ENCODE results near the gene ASNS. TPM values are rescaled to one million over a fixed set of nuclear protein-coding genes. Genes with fewer than 3 reads are reported as not detected.
"Not testable (repeated sequence)": the region's sequence is repeated elsewhere in the genome, so short reads cannot be mapped to it uniquely, and the experiment has no call there.

The ASNS gene
- total and polyA plus RNA-seq, 10 of the 15 experiments (the other 5 are each of a cell fraction or from before 2014, with no cell fraction given), result 33.1 to 105 (median 67.4) TPM

DNA sequence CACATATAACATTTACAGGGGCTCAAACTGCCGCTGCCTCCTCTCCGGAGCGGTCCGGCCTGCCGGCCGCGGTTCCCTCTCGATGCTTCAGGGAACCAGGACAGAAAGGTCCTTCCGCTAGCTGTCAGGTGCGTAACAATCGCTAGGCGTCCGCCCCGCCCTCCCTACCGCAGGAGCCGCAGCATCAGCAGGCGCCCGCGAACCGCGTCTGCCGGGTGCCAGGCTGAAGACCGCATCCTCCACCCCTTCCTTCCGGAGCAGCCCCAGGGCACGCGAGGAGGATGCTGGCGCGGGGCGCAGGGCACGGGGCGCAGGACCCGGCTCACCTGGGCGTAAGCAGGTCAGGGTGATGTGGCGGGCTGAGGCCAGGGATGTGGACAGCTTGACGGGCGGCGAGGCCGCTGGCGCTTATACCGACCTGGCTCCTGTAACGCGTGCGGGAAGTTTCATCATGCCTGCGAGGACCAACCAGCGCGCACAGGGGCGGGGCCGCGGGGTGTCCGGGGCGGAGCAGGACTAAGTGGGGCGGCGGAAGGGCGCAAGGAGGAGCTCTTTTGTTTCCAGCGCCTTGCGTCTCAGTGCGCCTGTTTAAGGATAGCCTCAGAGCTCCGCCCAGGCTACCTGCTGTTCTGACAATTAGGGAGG is at the start of gene ASNS (continued):
- TF ChIP-seq, protein P1, sequence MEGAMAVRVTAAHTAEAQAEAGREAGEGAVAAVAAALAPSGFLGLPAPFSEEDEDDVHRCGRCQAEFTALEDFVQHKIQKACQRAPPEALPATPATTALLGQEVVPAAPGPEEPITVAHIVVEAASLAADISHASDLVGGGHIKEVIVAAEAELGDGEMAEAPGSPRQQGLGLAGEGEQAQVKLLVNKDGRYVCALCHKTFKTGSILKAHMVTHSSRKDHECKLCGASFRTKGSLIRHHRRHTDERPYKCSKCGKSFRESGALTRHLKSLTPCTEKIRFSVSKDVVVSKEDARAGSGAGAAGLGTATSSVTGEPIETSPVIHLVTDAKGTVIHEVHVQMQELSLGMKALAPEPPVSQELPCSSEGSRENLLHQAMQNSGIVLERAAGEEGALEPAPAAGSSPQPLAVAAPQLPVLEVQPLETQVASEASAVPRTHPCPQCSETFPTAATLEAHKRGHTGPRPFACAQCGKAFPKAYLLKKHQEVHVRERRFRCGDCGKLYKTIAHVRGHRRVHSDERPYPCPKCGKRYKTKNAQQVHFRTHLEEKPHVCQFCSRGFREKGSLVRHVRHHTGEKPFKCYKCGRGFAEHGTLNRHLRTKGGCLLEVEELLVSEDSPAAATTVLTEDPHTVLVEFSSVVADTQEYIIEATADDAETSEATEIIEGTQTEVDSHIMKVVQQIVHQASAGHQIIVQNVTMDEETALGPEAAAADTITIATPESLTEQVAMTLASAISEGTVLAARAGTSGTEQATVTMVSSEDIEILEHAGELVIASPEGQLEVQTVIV (IDR thresholded peaks at IDR 0.05; ENCODE audit: borderline replicate concordance, partially characterized antibody), result no peak
- TF ChIP-seq ZNF622 (IDR thresholded peaks at IDR 0.05) (no peak), FOXK2 (IDR thresholded peaks at IDR 0.05) (no peak), MLLT1 (IDR thresholded peaks at IDR 0.05) (no peak)
- TF ChIP-seq, protein P2, sequence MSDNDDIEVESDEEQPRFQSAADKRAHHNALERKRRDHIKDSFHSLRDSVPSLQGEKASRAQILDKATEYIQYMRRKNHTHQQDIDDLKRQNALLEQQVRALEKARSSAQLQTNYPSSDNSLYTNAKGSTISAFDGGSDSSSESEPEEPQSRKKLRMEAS (IDR thresholded peaks at IDR 0.05; ENCODE audit: low read depth, low read length), result peak; percentile 57; the same call in 1 of the 2 replicates

DNA sequence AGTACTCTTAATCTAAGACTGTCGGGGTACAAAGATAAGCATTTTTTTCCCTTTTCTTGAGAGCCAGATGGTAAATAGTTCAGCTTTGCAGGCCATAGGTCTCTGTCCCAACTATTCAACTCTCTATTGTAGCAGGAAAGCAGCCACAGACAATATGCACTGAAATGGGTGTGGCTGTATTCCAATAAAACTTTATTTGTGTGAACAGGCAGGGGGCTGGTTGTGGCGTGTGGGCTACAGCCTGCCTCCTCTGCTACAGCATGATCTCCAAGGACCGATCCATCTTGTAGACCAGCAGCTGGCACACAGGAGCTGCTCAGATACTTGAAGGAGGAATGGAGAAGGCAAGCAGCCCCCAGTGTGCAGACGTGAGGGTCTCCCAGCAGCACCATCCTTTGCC is 49.0 kb upstream of the ASNS start:
- intact Hi-C loops (cut with micrococcal nuclease; ENCODE audit: unreplicated experiment); H3K27me3 ChIP-seq (replicated peaks in 1 of 2; ENCODE audit: control insufficient read depth in 2 of 2, insufficient read depth in 2 of 2, low read length in 1 of 2); H3K79me2 ChIP-seq (ENCODE audit: control insufficient read depth, insufficient read depth, low read length); in situ Hi-C loops (cut with MboI); SMC1A ChIA-PET (ENCODE audit: uncharacterized antibody, unreplicated experiment); BruUV-seq (replicated peaks); H3K36me3 ChIP-seq (ENCODE audit: control insufficient read depth in 2 of 2, insufficient read depth in 2 of 2, low read length in 1 of 2); CTCF ChIA-PET; H3K4me3 ChIP-seq; H3K4me1 ChIP-seq (ENCODE audit: control insufficient read depth, insufficient read depth, low read length); ATAC-seq; H4K20me1 ChIP-seq (ENCODE audit: control insufficient read depth, insufficient read depth); POLR2A ChIA-PET; RAD21 ChIA-PET (ENCODE audit: unreplicated experiment); H3K9ac ChIP-seq (ENCODE audit: control insufficient read depth, insufficient read depth, low read length); FAIRE-seq; H2AFZ ChIP-seq (ENCODE audit: control insufficient read depth, low read depth, low read length); H3K27ac ChIP-seq (ENCODE audit: control insufficient read depth, insufficient read depth); DNase-seq (ENCODE audit: low read depth, low spot score); H3K4me2 ChIP-seq (ENCODE audit: control insufficient read depth, insufficient read depth); H3K9me3 ChIP-seq (replicated peaks; ENCODE audit: control insufficient read depth, insufficient read depth, low read length): not testable (repeated sequence)
- 83% methylated on average over 4 of the region's 4 CpGs for WGBS (ENCODE audit: insufficient coverage, insufficient replicate concordance, low lambda C conversion rate, missing lambda C conversion rate)

- WGBS (ENCODE audit: insufficient coverage, insufficient replicate concordance, low lambda C conversion rate, missing lambda C conversion rate), result 30% methylated on average over 7 of the region's 8 CpGs
- H3K27ac ChIP-seq (ENCODE audit: control insufficient read depth, insufficient read depth); H3K9me3 ChIP-seq (replicated peaks; ENCODE audit: control insufficient read depth, insufficient read depth, low read length); BruUV-seq (replicated peaks); SMC1A ChIA-PET (ENCODE audit: uncharacterized antibody, unreplicated experiment); FAIRE-seq; H3K4me2 ChIP-seq (ENCODE audit: control insufficient read depth, insufficient read depth); POLR2A ChIA-PET; in situ Hi-C loops (cut with MboI); CTCF ChIA-PET; H3K36me3 ChIP-seq (ENCODE audit: control insufficient read depth in 2 of 2, insufficient read depth in 2 of 2, low read length in 1 of 2); H3K79me2 ChIP-seq (ENCODE audit: control insufficient read depth, insufficient read depth, low read length); DNase-seq (ENCODE audit: low read depth, low spot score); H3K27me3 ChIP-seq (replicated peaks in 1 of 2; ENCODE audit: control insufficient read depth in 2 of 2, insufficient read depth in 2 of 2, low read length in 1 of 2); H3K4me3 ChIP-seq; ATAC-seq; RAD21 ChIA-PET (ENCODE audit: unreplicated experiment); H2AFZ ChIP-seq (ENCODE audit: control insufficient read depth, low read depth, low read length); intact Hi-C loops (cut with micrococcal nuclease; ENCODE audit: unreplicated experiment); H3K4me1 ChIP-seq (ENCODE audit: control insufficient read depth, insufficient read depth, low read length); H3K9ac ChIP-seq (ENCODE audit: control insufficient read depth, insufficient read depth, low read length); H4K20me1 ChIP-seq (ENCODE audit: control insufficient read depth, insufficient read depth): not testable (repeated sequence)
Observed at GRCh38 chr7:97915267-97915666, 43.1 kb upstream of the ASNS start.

Data from GM12878 (cell line).